GM12892 (cell line): ENCODE results near the gene GMPS.

ENCODE experiments used
- POLR2A ChIP-seq: IDR thresholded peaks from 2 replicates; pipeline ENCODE4 v1.6.1; 2011; ENCODE audit warnings: low read depth, low read length, control low read depth
- POLR2AphosphoS5 ChIP-seq: IDR thresholded peaks from 2 replicates; pipeline ENCODE4 v1.6.1; 2011; ENCODE audit warnings: low read depth, low read length, control low read depth
- TAF1 ChIP-seq: IDR thresholded peaks from 2 replicates; pipeline ENCODE4 v1.6.1; 2011; ENCODE audit warnings: low read depth, mild to moderate bottlenecking, control low read depth, low read length, borderline replicate concordance

DNA sequence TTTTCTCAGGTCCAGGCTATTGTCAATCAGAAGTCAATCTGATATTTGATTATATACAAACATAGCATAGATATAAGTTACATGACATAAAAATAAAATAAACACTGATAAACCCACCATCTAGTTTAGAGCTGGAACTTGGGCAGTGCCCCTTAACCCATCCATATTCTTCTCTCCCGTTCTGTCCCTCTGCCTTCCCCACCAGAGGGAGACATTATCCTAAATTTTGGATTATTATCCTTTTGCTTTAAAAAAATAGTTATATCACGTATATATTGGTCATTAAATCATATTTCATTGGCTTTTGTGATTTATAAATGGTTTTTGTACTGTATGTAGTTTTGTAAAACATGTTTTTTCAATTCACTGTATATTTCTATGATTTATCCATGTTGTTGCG is 107.9 kb downstream of the GMPS start:
- TF ChIP-seq POLR2A (no peak), POLR2AphosphoS5 (no peak), TAF1 (no peak)
